ENCODE results near the gene NFYB. TPM values are rescaled to one million over a fixed set of nuclear protein-coding genes. Genes with fewer than 3 reads are reported as not detected.

The NFYB gene
- total RNA-seq, 2 experiments from 2014 or later: 24.8 to 28.5 TPM

- no peaks in the 10 kb centered on the region for H3K4me1 Mint-ChIP-seq
- POLR2A ChIA-PET: interaction anchor here (0.5 kb wide), 1 partner anchor 24 kb away, joined by 3 read pairs; no protein-coding TSS in a partner anchor
- ATAC-seq (ENCODE audit: low read depth) (no peak), DNase-seq (no peak)
- no peak overlapping the region for H3K4me3 Mint-ChIP-seq
- no peaks in the 10 kb centered on the region for H3K27me3 Mint-ChIP-seq
- H3K27ac Mint-ChIP-seq: no peak overlapping the region
- peaks cover 14% of the 10 kb centered on the region for H3K36me3 Mint-ChIP-seq
- no peaks in the 10 kb centered on the region for H3K9me3 Mint-ChIP-seq
Measured at GRCh38 chr12:104091136-104091535, 46.9 kb downstream of the NFYB start.

DNA sequence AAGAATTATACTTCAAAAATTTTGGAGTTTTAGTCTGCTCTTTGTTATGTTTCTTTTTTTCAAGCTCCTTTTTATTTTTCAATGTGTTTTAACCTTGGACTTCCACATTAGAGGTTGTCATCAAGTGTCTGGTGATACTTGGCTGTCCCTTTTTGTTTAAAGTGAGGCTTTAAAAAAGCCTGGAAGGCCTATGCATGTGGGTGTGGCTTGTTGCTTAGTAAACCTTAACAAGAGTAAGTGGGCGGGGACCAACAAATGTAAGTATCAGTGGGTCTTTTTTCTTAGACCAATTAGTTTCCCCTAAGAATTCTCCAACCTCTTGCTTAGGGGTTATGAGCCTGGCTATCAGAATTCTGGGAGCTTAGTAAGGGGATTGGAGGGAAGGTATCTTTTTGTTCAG, 47.3 kb downstream of the NFYB start:
- no peaks in the 10 kb centered on the region for H3K9me3 Mint-ChIP-seq
- POLR2A ChIA-PET: interaction anchor here (0.5 kb wide), 1 partner anchor 24 kb away, joined by 3 read pairs; no protein-coding TSS in a partner anchor
- H3K27ac Mint-ChIP-seq: no peak overlapping the region
- H3K4me1 Mint-ChIP-seq: no peaks in the 10 kb centered on the region
- H3K27me3 Mint-ChIP-seq: no peaks in the 10 kb centered on the region
- H3K36me3 Mint-ChIP-seq: peaks cover 18% of the 10 kb centered on the region
- H3K4me3 Mint-ChIP-seq: no peak overlapping the region
- DNase-seq: no peak
- no peak for ATAC-seq (ENCODE audit: low read depth)

DNA sequence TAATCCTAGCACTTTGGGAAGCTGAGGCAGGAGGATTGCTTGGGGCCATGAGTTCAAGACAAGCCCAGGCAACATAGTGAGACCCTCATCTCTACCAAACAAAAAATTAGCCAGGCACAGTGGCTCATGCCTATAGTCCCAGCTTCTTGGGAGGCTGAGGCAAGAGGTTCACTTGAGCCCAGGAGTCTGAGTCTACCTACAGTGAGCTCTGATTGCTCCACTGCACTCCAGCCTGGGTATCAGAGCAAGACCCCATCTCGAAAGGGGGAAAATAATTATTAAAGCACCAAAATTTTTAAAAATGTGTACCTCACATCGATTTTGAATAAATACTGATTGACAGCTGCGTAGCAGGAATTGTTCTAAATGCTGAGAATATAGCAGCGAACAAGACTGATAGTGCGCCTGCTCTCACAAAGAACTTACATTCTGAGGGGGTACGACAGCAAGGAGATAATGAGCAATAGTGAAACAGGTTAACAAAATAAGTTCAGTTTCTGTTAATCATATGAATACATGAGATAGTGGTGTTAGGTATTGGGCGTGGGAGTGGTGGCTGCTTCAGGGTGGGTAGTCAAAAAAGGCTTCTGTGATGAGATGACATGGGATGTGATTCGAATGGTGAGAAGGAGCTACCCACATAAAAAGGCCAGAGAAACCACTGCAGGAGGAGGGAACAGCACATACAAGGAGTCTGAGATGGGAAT, 54.1 kb downstream of the NFYB start:
- H3K27ac Mint-ChIP-seq: no peak overlapping the region
- no peak overlapping the region for H3K4me3 Mint-ChIP-seq
- H3K27me3 Mint-ChIP-seq: no peaks in the 10 kb centered on the region
- ATAC-seq (ENCODE audit: low read depth) (no peak), DNase-seq (no peak)
- no peaks in the 10 kb centered on the region for H3K9me3 Mint-ChIP-seq
- peaks cover 15% of the 10 kb centered on the region for H3K4me1 Mint-ChIP-seq
- H3K36me3 Mint-ChIP-seq: peaks cover 30% of the 10 kb centered on the region
- POLR2A ChIA-PET: no interaction called here

GRCh38 chr12:104080764-104081163, 57.2 kb downstream of the NFYB start:
- no peaks in the 10 kb centered on the region for H3K9me3 Mint-ChIP-seq
- POLR2A ChIA-PET: no interaction called here
- no peak for ATAC-seq (ENCODE audit: low read depth)
- H3K27ac Mint-ChIP-seq: no peak overlapping the region
- H3K4me3 Mint-ChIP-seq: no peak overlapping the region
- peaks cover 19% of the 10 kb centered on the region for H3K4me1 Mint-ChIP-seq
- H3K27me3 Mint-ChIP-seq: no peaks in the 10 kb centered on the region
- H3K36me3 Mint-ChIP-seq: peaks cover 29% of the 10 kb centered on the region
- DNase-seq: no peak

GRCh38 chr12:104079024-104079423, 59.0 kb downstream of the NFYB start:
- ATAC-seq (ENCODE audit: low read depth): no peak
- no peak overlapping the region for H3K4me3 Mint-ChIP-seq
- no peaks in the 10 kb centered on the region for H3K9me3 Mint-ChIP-seq
- no peak overlapping the region for H3K27ac Mint-ChIP-seq
- POLR2A ChIA-PET: no interaction called here
- H3K36me3 Mint-ChIP-seq: peaks cover 23% of the 10 kb centered on the region
- H3K4me1 Mint-ChIP-seq: peaks cover 13% of the 10 kb centered on the region
- no peak for DNase-seq
- H3K27me3 Mint-ChIP-seq: no peaks in the 10 kb centered on the region

DNA sequence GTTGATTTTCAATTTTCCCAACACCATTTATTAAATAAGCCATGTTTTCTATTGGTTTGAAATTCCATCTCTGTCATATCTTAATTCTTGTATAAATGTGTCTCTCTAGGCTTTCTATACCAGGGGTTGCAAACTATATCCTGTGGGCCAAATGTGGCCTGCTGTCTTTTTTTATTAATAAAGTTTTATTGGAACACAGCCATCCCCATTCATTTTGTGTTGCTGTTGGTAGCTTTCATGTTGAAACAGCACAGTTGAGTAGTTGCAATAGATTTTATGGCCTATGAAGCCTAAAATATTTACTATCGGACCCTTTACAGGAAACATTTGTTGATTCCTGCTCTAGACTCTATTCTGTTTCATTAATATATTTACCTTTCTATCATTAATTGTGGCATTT, 64.3 kb downstream of the NFYB start:
- POLR2A ChIA-PET: no interaction called here
- no peak for ATAC-seq (ENCODE audit: low read depth)
- Mint-ChIP-seq H3K36me3 (peaks cover 18% of the 10 kb centered on the region), H3K27ac (no peak overlapping the region), H3K4me3 (no peak overlapping the region), H3K27me3 (no peaks in the 10 kb centered on the region), H3K4me1 (peaks cover 4% of the 10 kb centered on the region), H3K9me3 (no peaks in the 10 kb centered on the region)
- no peak for DNase-seq

DNA sequence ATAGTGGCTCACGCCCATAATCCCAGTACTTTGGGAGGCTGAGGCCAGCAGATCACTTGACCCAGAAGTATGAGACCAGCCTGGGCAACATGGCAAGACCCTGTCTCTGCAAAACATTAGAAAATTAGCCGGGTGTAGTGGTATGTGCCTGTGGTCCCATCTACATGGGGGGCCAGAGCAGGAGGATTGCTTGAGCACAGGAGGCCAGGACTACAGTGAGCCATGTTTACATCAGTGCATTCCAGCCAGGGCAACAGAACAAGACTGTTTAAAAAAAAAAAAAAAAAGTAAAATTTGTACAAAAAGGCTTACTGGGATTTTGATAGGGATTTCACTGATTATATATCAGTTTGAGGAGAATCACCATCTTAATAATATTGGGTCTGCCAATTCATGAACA, 65.9 kb downstream of the NFYB start:
- H3K4me3 Mint-ChIP-seq: no peak overlapping the region
- H3K4me1 Mint-ChIP-seq: peaks cover 8% of the 10 kb centered on the region
- H3K27ac Mint-ChIP-seq: no peak overlapping the region
- DNase-seq (no peak), ATAC-seq (ENCODE audit: low read depth) (no peak)
- no peaks in the 10 kb centered on the region for H3K9me3 Mint-ChIP-seq
- POLR2A ChIA-PET: no interaction called here
- no peaks in the 10 kb centered on the region for H3K27me3 Mint-ChIP-seq
- H3K36me3 Mint-ChIP-seq: peaks cover 17% of the 10 kb centered on the region

Other genes with a start within 250 kb of the NFYB start
- 100 to 1,000 TPM; 279 to 304 TPM for gene HSP90B1, start 207.8 kb downstream of the NFYB start, total RNA-seq
- gene TDG, start 172.3 kb downstream of the NFYB start, total RNA-seq: 10 to 100 TPM; 32.5 to 37.6 TPM
- gene GLT8D2, start 88.0 kb downstream of the NFYB start, total RNA-seq: not detected
- gene HCFC2, start 73.7 kb downstream of the NFYB start, total RNA-seq: 10 to 100 TPM; 12.7 to 13.5 TPM
- gene TXNRD1, start 77.6 kb upstream of the NFYB start, total RNA-seq: 10 to 100 TPM; 89.0 to 89.5 TPM
- 1 to 10 TPM; 6.9 to 7.3 TPM for gene EID3, start 165.5 kb upstream of the NFYB start, total RNA-seq

Measured in activated naive CD8-positive, alpha-beta T cell treated with anti-CD3 and anti-CD28 coated beads, Interleukin-2, amount 10 ng/mL, durations not matched to agents 7 days and 5 days (primary cell).